GM06990 (cell line): ENCODE data around the gene HOXC4.

Experiments
- DNase-seq: peaks from one replicate; pipeline ENCODE4 v3.0.0-alpha.2; 2011; ENCODE audit not compliant: insufficient read length; ENCODE audit errors: extremely low read depth
- H3K27me3 ChIP-seq: replicated peaks from 2 replicates; pipeline ENCODE4 v1.6.0; 2011; ENCODE audit warnings: low read length; ENCODE audit not compliant: control insufficient read depth, insufficient read depth
- H3K36me3 ChIP-seq: 2 replicates; pipeline ENCODE4 v1.5.1; 2011; ENCODE audit warnings: low read length; ENCODE audit not compliant: control insufficient read depth, insufficient read depth
- H3K4me3 ChIP-seq: replicated peaks from 2 replicates; pipeline ENCODE4 v1.5.1; 2011; ENCODE audit warnings: low read depth, mild to moderate bottlenecking, control low read depth, low read length
- TF ChIP-seq, protein P1 (sequence below): IDR thresholded peaks from 2 replicates; pipeline ENCODE4 v1.5.1; 2011; ENCODE audit warnings: low read length, control low read depth, mild to moderate bottlenecking, inconsistent platforms; ENCODE audit not compliant: insufficient read depth, poor library complexity, severe bottlenecking

The HOXC4 gene

DNA sequence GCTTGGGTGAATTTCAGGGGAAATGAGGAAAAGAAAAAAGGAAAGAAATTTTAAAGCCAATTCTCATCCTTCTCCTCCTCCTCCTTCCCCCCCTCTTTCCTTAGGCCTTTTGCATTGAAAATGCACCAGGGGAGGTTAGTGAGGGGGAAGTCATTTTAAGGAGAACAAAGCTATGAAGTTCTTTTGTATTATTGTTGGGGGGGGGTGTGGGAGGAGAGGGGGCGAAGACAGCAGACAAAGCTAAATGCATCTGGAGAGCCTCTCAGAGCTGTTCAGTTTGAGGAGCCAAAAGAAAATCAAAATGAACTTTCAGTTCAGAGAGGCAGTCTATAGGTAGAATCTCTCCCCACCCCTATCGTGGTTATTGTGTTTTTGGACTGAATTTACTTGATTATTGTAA is 1.9 kb downstream of the HOXC4 start:
- no peaks in the 10 kb centered on the region for H3K27me3 ChIP-seq
- H3K4me3 ChIP-seq = no peak overlapping the region
- H3K36me3 ChIP-seq = no peaks in the 10 kb centered on the region
- TF ChIP-seq, protein P1, sequence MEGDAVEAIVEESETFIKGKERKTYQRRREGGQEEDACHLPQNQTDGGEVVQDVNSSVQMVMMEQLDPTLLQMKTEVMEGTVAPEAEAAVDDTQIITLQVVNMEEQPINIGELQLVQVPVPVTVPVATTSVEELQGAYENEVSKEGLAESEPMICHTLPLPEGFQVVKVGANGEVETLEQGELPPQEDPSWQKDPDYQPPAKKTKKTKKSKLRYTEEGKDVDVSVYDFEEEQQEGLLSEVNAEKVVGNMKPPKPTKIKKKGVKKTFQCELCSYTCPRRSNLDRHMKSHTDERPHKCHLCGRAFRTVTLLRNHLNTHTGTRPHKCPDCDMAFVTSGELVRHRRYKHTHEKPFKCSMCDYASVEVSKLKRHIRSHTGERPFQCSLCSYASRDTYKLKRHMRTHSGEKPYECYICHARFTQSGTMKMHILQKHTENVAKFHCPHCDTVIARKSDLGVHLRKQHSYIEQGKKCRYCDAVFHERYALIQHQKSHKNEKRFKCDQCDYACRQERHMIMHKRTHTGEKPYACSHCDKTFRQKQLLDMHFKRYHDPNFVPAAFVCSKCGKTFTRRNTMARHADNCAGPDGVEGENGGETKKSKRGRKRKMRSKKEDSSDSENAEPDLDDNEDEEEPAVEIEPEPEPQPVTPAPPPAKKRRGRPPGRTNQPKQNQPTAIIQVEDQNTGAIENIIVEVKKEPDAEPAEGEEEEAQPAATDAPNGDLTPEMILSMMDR = no peak
- DNase-seq = no peak

DNA sequence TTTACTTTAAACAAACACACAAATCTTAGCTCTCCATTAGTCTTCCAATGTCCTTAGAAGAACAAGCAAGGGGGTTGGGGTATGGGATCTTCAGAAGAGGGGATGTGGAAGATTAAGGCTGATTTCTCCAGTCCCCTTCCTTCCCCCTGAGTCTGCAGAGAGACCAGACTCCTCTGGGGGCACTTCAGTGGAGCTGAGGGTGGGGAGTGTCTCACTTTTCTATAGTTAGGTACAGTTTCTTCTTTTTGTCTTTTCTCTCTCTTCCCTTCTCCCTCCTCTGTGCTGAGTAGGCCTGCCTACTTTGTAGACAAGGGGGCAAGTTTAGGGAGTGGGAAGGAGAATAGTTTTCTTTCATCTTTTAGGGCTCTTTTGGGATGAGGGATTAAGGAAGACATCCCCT is 2.5 kb downstream of the HOXC4 start:
- no peak overlapping the region for H3K4me3 ChIP-seq
- no peaks in the 10 kb centered on the region for H3K27me3 ChIP-seq
- DNase-seq = no peak
- H3K36me3 ChIP-seq = no peaks in the 10 kb centered on the region
- TF ChIP-seq, protein P1 = no peak

DNA sequence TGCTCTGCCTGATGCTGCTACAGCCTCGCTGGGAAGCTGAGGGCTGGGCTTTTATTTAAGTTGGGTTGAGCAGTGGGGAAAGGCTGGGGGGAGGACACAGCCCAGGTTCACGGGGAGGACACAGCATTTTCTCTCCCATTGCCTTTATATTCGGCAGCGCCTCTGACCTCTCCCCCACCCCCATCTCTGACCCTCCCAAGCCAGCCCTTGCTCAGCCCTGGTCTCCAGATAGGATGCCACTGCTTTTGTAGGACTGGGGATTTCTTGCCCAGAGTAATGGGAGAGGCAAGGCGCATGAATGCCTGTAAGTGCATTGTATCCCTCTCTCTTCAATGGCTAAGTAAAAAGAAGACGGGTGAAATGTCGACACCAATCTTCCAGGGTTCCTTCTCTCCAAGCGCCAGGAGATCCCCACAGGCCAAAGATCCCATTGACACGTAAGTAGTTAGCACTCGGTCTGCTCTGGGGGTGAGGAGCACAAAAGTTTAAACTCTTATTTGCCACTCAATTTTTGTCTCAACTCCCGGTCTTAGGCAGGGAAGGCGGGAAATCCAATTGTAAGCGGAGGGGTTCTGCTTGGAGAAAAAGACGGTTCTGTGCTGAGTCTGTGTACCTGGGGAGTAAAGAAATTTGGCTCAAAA is 4.6 kb downstream of the HOXC4 start:
- TF ChIP-seq, protein P1 = no peak
- no peak overlapping the region for H3K4me3 ChIP-seq
- H3K36me3 ChIP-seq = no peaks in the 10 kb centered on the region
- DNase-seq = no peak
- H3K27me3 ChIP-seq = no peaks in the 10 kb centered on the region

DNA sequence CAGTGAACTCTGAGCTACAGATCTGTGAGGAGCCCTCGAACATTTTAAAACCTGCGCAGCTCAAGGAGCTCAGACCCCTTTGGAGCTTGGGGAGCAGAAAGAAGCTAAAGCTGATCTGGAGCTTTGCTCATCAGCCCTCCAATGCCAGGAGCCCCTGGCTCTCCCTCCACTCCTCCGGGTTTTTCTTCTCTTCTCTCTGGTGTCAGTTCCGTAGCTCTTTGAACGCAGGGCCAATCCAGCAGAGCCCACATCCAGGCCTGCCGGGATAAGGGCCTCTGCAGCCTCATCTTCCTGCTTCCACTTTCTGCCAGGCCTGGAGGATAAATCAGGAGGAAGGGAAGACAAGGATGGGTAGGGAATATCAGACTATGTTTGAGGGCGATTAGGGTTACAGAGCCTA is 6.0 kb downstream of the HOXC4 start:
- H3K27me3 ChIP-seq = no peaks in the 10 kb centered on the region

DNA sequence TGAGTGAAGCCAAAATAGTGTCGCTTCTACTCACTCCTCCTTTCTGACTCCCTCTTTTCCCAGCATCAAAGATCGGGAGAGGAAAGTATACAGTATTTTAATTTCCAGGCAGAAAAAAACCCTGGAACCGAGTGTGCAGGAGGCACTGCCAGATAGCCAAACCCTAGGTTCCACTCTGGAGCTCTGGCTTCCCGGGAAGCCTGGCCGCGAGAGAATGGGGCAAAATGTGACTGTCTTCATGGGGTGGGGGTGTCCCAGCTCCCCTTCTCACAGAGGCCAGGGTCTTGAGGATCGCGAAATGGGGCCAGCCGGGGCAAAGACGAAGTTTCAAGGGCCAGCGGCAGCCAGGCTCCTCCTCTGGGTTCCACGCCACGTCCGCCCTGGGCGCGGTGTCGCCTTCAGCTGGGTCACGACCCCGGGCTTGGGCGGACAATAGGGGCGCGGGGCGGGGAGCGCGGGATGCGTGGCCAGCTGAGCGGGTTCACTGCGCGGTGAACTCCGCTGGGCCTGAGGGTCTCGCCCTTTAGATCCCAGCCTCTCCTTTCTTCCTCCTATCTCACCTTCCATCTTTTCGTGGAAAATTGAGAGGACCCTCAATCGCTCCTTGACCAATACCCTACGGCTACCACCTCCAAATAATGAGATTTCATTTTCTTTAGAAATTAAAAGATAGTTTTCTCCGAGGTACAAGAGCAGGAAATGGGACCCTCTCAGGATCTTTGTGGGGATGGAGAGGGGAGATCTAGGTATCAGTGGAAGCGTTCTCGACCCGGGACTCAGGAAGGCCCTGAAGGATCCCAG is 6.7 kb downstream of the HOXC4 start:
- H3K4me3 ChIP-seq = no peak overlapping the region
- no peaks in the 10 kb centered on the region for H3K27me3 ChIP-seq
- H3K36me3 ChIP-seq = no peaks in the 10 kb centered on the region
- no peak for DNase-seq
- TF ChIP-seq, protein P1 = no peak

More for the DNA sequence above, 6.0 kb downstream of the HOXC4 start:
- no peak for DNase-seq
- TF ChIP-seq, protein P1 = no peak
- Histone ChIP-seq H3K36me3 (no peaks in the 10 kb centered on the region), H3K4me3 (no peak overlapping the region)
